Loucy (cell line): ENCODE measurements around the gene COL9A1.

Source experiments
- CTCF ChIP-seq: fragments of 200-600 bp; sonication (generic); conservative IDR thresholded peaks from 2 replicates; pipeline ENCODE4 v1.5.1; 2014; ENCODE audit warnings: mild to moderate bottlenecking, antibody characterized with exemption, low read length
- EZH2phosphoT487 ChIP-seq: fragments of 200-600 bp; IDR thresholded peaks from 2 replicates; pipeline ENCODE4 v1.6.1; 2018; ENCODE audit warnings: antibody characterized with exemption, mild to moderate bottlenecking, moderate library complexity, borderline replicate concordance

DNA sequence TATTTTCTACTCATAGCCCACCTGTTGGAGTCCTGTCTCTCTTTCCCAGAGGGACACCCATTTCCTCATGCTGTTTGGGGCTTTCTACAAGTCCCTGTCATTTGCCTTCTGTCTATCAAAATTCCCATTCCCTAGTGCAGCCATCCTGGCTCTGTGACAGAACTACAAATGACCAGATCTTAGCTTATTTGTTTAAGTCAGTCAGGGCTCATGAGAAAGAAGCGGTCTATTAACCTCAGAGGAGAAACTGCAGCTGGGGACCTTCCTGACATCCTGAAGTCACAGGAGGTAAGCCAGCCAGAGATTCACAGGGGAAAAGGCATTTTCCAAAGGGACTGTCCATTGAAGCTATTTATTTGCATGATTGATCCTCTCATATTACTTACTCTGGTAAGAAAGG, 1.7 kb upstream of the COL9A1 start:
- TF ChIP-seq CTCF = no peak
- no peak for TF ChIP-seq EZH2phosphoT487
